HG03571 (cell line): Measurements from ENCODE around the gene MATN1.

Source experiments
- ATAC-seq: cut with Tn5 transposase; IDR thresholded peaks from one replicate; pipeline ENCODE4 v1.9.1; 2021; ENCODE audit not compliant: unreplicated experiment

Gene MATN1

DNA sequence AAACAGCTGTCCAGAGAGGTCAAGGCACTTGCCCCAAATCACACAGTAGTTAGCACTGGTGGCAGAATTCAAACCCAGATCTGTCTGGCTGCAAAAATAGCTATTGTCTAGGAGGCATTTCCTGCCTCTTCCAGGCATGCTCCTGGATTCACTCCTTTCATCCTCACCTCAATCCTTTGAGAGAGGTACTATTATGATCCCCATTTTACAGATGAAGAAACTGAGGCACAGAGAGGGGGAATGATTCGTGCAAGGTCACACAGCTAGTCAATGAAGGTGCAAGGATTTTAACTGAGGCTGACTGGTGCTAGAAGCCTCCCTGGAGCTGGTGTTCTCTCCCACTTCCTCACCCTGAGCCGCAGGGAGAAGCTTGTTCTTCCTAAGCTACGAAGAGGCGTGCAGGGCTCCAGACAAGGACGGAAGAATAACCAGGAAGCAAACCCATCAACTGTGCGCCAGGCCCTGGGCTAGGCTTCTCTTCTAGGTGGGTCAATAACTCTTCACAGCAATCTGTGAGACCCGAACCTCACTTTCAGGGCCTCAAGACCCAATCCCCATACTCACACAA is 34.8 kb upstream of the MATN1 start:
- no peak for ATAC-seq

DNA sequence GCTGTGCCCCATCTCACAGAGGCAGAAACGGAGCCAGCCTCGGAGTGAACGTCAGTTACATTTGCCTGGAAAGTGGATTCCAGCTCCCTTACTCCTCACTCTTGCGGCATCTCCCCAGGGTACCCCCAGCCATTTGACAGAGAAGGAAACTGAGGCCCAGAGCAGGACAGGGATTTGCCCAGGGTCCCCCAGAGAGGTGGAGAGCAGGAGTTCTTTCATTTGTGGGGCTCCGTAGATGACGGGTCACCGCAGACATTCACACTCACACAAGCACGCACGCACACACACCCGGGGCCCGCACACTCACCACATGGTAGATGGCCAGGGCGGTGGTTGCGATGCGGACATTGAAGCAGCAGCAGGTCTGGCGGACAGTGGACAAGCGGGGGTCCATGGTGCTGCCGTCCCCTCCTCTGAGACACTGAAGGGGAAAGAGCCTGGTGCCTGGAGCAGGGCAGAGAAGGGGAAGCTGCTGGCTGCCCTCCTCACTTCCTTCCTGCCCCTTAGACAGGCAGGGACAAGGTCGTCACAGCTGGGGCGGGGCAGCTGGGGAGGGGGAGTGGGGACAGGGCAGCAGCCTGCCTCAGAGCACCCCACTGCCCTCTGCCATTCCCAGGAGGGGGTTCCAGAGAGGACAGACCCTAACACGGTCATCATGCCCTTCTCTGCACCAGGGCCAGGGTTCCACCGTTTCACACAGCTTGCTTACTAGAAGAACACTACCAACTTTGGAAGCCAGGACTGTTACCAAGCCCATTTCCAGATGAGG is 34.2 kb upstream of the MATN1 start, which contains the start of gene LAPTM5:
Gene LAPTM5, minus strand, starts transcription at position 423 of the 769 bp plus-strand sequence. Its CDS starts 29 bp downstream, at position 394.
- no peak for ATAC-seq

DNA sequence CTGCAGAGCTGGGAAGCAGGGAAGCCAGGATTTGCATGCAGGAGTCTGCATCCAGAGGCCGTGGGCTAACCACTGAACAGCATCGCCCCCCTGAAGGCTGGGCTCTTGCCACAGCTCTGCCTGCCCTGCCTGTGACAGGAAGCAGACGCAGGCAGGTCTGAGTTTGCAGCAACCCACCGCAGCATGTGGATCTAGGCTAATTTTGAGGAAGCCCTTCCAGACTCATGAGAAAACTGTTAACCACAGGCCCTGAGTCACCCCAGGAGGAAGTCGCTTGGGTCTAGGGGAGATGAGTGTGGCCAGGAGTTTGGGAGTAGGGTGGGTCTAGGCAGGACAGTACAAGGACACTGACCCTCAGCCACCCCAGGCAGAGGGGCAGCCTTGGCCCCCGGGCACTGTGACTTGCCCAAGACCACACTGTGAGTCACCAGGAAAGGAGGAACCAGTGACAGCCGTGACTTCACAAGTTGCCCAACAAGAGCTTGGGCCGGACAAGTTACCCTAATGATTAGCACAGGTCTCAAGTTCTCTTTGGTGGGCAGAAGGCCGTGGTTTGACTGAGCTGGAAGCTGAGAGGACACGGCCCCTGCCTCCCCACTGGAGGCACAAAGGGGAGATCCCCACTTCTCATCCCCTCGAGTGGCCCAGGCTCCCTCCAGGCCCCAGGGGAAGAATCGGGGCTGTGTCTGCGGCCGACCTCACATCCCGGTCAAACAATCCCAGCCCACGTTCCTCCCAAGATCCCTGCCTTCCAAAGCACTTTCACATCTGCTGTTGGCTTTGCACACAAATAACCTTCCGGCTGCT is 33.4 kb upstream of the MATN1 start:
- ATAC-seq, result no peak

DNA sequence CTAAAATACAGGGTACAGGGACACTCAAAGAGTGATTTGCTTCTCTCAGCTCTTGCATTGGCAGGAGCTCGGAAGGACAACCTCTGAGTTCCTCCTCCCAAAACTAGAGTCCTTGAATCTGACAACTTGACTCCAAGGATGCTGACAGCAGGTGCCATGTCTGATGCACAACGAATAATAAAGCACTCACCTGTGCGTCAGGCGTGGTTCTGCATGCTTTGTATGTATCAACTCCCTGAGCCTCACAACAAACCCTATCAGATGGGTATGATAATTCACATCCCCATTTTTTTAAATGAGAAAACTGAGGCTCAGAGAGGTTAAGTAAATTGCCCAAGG is 32.8 kb upstream of the MATN1 start:
- ATAC-seq, result no peak

DNA sequence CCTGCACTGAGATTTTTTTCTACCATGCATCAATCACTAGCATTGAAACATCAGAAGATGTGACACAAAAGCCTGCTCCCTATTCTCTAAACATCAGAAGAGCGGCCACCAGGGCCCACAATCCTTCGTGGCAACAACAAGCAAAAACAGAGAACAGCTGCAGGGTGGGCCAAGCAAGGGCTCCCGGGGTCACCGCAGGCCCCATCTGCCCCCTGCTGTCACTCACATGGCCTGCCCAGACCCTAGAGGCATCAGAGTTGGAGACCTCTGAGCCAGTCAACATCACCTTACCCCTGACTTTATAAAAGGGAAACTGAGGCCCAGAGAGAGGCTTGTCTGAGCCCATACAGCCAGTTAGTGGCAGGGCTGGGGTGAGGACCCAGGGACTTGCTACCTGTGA is 32.4 kb upstream of the MATN1 start:
- no peak for ATAC-seq

DNA sequence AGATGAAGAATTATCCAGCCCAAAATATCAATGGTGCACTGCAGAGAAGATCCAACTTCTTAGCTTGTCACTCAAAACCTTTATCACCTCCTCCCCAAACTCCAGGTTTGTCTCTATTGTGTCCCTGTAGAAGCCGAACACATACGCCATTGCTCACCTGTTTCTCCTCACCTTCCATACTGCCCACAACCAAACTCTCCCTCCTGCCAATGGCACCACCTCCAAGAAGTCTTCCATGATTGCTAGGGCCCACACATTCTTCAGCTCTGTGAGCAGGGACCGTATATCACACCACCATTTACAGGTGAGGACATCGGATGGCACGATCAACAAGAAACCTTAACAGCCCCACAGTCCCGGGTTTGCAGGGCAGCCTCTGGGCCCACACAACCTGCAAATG is 31.9 kb upstream of the MATN1 start:
- no peak for ATAC-seq

DNA sequence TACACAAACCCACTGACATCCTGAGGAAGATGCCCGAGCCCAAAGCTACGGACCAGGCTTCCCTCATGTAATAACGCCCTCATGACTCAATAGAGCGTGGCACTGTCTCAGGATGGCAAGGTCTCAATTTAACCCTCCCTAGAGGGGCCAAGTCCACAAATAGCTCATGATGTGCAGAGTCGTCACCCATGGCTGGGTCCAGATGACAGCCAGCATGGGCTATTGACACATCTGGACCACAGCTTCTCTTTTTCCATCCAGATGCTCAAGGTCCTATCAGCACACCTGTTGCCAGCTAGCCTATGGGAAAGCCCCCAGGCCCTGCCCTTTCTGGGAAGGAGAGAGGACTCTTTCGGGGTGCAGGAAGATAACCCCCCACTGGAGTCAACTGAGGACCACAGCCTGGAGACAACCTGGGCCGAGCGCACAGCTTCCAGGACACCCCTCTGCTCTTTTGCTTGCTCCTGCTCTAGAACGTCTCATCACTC is 31.3 kb upstream of the MATN1 start:
- ATAC-seq, result peak; percentile 35

DNA sequence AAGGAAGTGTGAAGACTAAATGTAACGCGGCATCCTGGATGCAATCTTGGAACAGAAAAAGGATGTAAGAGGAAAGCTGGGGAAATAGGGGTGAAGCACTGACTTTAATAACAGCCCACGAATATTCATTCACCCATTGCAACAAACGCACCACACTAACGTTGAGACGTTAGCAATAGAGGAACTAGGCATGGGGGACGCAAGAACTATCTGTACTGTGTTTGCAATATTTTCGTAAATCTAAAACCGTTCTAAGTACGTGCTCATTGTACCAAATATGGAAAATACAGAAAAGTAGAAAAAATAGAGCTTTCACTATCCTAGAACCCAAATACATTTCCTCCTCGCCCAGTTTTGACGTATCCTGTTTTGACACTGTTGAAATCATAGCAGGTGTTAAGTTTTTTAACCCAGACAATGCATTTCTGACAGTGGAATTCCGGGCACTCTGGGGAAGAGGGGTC is 30.3 kb upstream of the MATN1 start:
- ATAC-seq, result no peak

DNA sequence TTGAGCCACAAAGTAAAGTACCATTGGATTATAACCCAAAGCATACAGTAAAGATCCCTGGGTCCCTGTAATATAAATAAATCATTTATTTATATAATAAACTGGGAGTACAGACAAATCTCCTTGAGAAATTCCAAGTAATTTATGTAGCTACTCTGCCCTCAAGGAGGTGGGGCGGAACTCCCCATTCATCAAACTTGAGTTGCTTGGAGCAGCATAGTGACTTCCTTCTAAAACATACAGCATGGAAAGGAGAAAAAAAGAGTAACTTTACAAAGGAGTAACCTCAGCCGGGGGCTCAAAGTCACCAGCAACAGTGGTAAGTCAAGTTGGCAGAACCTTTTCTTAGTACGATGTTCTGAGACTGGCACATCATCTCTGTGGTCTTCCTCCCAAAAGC is 29.7 kb upstream of the MATN1 start:
- ATAC-seq, result no peak

DNA sequence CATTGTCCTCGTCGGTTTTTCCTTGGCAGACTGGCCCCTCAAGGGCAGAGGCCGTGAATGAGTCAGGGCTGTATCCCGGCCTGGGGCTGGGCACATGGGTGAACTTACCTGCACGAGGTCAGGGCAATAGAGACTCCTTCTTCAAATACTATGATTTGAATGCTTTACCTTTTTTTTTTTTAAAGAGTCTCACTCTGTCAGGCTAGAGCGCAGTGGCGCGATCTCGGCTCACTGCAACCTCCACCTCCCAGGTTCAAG is 29.2 kb upstream of the MATN1 start:
- ATAC-seq, result no peak

DNA sequence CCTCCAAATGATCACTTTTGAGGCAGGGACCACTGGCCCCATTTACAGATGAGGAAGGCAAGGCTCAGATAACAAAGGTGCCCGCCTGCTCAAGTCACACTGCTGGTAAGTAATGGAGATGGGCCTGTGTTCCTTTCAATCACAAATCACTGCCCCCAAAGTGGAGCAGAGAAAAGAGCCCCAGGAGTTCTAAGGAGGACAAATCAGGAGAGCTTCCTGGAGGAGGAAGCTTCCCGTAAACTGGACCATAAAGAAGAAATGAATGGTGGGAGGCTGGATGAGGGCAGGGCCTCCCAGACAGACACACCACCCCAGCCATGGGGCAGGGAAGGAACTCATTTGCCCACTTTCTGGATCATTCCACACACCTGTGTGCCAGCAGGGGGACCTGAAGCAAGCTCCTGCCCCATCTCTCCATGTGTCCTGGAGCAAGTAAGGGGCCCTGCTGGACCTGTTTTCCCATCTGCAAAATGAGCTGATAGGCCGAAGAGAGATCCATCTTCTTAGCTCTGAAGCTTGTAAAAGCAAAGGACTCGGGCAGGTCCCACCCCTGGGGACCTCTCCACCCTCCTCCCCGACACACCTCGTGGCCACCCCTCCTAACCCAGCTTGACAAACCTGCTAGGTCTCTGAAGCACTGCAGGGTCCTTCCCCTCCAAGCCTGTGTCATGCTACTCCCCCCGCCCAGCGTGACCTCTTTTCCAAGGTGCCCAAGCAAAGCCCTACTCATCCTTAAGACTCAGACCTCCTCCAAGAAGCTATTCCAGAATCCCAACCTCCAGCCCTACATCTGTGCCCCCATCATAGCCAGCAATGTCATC is 28.7 kb upstream of the MATN1 start:
- ATAC-seq, result no peak

DNA sequence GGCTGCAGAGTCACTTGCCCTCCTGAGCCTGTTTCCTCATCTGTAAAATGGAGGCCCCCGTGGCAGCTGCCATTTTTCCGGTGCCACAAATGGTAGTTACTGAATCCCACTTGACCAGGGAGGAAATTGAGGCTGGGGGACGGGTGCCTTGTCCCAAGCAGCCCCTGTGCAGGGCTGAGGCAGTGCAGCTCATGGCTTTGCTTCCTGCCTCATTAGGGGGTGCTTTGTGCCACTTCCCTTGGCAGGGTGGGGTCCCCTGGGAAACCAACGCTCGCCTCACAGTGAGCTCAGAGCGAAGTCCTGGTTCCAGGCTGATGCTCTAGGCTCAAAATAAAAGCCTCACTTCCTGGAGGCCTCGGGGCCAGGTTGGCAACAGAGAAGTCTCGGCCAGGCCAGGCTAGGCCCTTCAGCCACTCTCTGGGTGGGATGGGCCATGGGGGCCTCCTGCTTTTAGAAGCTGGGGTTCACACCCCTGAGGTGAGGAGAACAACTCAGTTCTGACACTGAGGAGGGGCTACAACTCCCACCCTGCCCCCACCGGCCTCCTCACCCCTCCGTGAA is 27.4 kb upstream of the MATN1 start:
- no peak for ATAC-seq

DNA sequence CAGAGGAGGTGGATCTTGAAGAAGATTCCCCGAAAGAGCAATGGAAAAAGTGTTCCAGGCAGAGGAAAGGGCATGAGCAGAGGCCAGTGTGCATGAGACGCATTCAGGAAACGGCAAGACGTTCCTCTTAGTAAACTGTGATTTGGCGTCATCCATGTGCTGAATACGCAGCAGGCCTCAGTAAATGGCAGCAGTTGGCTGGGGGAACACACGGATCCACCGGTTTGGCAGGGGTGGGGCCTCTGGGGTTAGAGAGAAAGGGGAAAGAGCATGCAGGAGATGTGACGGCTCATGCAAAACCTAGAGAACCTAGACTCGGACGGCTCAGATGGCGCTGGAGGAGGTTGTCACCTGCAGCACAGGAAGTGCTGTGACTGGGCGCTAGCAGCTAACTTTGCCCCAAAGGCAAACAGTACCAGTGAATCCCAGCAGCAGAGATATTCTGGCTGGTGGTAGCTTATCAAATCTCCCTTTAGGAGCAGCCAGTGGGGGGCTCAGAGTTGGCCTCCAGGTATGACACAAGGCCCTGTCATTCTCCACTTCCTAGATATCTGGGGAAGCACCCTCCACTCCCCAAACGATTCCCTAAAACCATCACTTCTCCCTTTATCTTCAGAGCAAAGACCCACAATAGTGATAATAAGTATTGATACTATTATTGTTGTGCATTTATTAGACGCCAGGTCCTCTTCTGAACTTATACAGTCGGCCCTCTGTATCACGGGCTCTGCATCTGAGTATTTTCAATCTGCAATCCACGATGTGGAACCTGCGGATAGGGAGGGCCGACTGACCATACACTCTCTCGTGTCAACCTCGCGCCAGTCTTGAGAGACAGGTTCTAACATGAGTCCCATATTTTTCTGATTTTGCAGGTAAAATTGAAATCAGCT is 26.6 kb upstream of the MATN1 start:
- ATAC-seq, result no peak

DNA sequence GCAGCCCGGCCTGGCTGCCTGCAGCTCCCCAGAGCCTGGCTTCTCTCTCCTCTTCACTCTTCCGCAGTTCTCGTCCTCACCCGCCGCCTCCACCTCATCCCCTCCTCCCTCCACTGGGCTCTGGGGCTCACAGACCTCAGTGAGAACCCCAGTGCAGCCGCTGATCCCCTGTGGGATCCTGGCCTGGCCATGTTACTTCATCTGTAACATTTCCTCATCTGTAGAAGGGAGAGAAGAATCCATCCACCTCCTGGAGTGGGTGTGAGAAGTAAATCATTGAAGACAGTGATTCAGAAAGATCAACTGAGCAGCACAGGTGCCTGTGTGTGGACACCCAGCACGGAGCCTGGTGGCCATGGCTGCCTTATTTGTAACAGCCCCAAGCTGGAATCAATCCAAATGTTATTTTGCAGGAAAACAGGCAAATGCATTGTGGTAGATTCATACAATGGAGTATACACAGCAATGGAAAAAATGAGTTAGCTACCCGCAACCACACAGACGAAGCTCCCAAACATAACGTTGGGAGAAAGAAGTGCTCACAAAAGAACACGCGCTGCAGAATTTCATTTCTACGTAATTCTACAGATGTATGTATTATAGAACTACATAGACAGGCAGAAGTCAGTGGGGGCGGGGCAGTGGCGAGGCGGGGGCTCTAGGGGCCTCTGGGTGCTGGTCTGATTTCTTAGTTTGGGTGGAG is 25.5 kb upstream of the MATN1 start:
- ATAC-seq, result no peak

DNA sequence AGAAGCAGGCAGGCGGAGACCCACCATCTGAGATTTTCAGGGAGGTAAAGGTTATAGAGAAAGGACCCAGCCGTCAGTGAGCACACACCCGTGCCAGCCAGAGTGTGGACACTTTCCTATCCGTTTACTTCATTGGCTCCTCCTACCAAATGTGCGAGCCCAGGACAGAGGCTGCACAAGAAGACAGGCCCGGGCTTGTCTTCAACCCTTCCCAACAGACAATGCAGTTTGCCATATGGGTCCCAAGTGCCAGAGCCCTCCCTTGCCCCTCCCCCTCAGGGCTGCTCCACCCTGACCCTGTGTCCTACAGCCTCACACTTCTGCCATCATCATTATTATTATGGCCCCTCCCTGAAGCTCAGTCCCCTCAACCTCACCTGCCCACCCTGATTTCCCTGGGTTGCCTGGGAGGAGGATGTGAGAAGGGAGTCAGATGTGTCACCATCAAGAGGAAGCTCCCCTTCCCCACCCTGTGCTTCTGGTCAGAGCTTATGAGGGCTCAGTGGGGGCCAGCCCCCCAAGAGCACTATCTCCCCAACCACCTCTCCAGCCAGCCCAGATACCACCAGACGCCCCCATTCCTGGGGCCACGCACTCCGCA is 24.8 kb upstream of the MATN1 start:
- no peak for ATAC-seq

DNA sequence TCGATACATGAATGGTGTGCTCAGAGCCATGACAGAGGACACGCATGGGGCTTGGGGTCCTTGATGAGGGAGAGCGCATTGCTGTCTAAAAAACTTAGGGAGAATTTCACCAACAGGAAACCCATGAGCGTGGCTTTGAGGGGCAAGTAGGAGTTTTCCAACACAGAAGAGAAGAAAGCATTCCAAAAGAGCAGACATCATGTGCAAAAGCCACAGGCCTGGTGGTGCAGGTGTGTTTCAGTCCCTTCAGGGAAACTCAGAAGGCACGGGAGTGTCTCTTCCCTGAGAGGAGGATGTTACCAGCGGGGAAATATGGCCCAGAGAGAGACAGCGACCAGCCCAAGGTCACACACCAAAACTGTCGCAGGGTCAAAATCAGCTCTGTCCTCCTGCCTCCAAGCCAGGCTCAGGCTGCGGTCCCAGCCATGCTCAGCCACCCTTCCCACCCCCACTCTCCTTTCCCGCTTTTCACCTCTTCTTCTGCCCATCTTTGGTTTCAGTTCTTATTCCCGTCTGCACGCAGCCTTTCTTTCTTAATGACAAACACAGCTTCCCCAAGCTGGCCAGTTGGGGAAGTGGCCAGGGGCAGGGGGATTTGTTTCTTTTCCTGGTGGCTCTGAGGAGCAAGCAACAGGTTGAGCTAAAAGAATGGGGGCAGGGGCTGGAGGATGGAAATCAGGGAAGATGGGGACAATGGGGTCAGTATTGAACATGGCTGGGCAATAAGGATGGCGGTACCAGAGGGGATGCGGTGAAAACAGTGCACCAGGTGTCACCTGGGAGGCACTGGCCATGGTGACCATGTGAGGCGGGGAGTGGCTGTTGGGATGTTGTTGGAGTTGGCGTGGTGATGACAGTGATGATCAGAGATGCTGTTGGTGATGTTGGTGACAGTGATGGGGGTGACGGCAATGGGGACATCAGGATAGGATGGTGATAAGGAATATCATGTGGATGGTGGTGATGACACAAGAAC is 23.9 kb upstream of the MATN1 start:
- ATAC-seq, result no peak

DNA sequence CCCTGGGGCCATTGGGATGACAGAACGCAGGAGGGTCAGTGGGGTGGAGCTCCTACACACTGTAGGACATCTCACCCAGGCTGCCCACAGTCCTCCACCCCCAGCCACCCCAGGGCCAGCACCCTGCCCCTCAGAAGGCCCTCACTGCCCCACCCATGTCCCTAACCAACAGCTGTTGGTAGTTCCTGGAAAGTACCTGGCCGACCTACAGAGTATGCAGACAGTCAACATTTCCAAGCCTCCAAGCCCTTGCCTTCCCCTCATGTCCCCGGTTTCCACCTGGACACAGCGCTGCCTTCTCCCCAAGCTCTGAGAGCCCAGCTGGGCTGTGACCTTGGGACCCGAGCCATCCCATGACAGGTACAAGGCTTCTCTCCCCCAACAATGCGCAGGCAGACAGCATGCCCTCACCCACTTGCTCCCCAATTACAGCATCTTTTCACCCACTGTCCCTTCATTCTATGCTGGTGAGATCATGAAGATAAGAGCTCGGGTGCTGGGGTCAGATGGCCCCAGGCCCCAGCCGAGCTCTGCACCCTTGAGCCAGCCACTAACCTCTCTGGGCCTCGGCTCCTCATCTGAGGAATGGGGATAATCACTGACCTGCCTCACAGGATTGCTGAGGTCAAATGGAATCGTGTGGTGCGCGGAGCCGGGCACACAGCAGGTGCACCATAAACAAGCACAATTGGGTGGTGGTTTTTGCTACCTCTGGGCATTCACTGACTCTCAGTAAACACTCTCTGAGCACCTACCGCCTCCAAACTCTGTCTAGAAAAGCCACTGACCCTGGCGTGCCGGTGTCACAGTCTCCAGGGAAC is 23.0 kb upstream of the MATN1 start:
- no peak for ATAC-seq
